CD4-positive, alpha-beta memory T cell (primary cell): ENCODE measurements around the gene MILR1. TPM values are rescaled to one million over a fixed set of nuclear protein-coding genes. Genes with fewer than 3 reads are reported as not detected.
A peak's percentile ranks its signal among the peaks of the same experiment; 100 is the strongest.

Experiments
- CTCF ChIA-PET: fragments of 350-600 bp; sonication (Branson Sonifier 250); formaldehyde crosslinking; loops from one replicate; lab custom pipeline; 2021; ENCODE audit warnings: inconsistent platforms; ENCODE audit not compliant: partially characterized antibody; lab: Charles Lee
- POLR2A ChIA-PET: fragments of 350-600 bp; sonication (Branson Sonifier 250); formaldehyde crosslinking; loops from one replicate; lab custom pipeline; 2021; ENCODE audit not compliant: partially characterized antibody; lab: Charles Lee
- DNase-seq, 5 donors: peaks; one replicate each; pipeline versions ENCODE4 v3.0.0 to v3.0.0-alpha.2; 2020 to 2022; ENCODE audit warnings: mixed read lengths in 1 of 5
- H3K27ac ChIP-seq: one replicate; pipeline ENCODE4 v1.7.0; 2013; ENCODE audit warnings: low read depth, low read length
- H3K27me3 ChIP-seq: 2 replicates; pipeline ENCODE4 v1.7.0; 2013; ENCODE audit warnings: mild to moderate bottlenecking, low read length, moderate library complexity; ENCODE audit not compliant: insufficient read depth
- H3K36me3 ChIP-seq: 2 replicates; pipeline ENCODE4 v1.7.0; 2013; ENCODE audit warnings: mild to moderate bottlenecking, low read length, moderate library complexity; ENCODE audit not compliant: insufficient read depth
- H3K4me1 ChIP-seq: 2 replicates; pipeline ENCODE4 v1.7.0; 2013; ENCODE audit warnings: mild to moderate bottlenecking, low read length, moderate library complexity; ENCODE audit not compliant: insufficient read depth
- H3K4me3 ChIP-seq, 2 donors: one replicate each; pipeline ENCODE4 v1.7.0; 2013; ENCODE audit warnings: low read length in 2 of 2, mild to moderate bottlenecking in 1 of 2
- H3K9me3 ChIP-seq, 2 donors: one replicate each; pipeline ENCODE4 v1.7.0; 2013; ENCODE audit warnings: low read length in 2 of 2, control low read depth in 1 of 2; ENCODE audit not compliant: control insufficient read depth in 1 of 2
- H3K27ac Mint-ChIP-seq, 7 donors: one replicate each; pipeline ENCODE4 v1.8.0; 2020 to 2021; ENCODE audit warnings: mixed read lengths in 7 of 7, mild to moderate bottlenecking in 6 of 7, inconsistent platforms in 3 of 7, moderate library complexity in 3 of 7
- H3K27me3 Mint-ChIP-seq, 2 donors: one replicate each; pipeline ENCODE4 v1.8.0; 2020 to 2021; ENCODE audit warnings: mixed read lengths in 2 of 2
- H3K36me3 Mint-ChIP-seq, 2 donors: one replicate each; pipeline ENCODE4 v1.8.0; 2020 to 2021; ENCODE audit warnings: mixed read lengths in 2 of 2, inconsistent platforms in 1 of 2, mild to moderate bottlenecking in 1 of 2
- H3K4me1 Mint-ChIP-seq, 4 donors: one replicate each; pipeline ENCODE4 v1.8.0; 2020 to 2021; ENCODE audit warnings: mixed read lengths in 4 of 4, mild to moderate bottlenecking in 1 of 4
- H3K4me3 Mint-ChIP-seq, 8 donors: one replicate each; pipeline ENCODE4 v1.8.0; 2020 to 2021; ENCODE audit warnings: mixed read lengths in 8 of 8, mild to moderate bottlenecking in 7 of 8, moderate library complexity in 6 of 8, inconsistent platforms in 3 of 8
- H3K9me3 Mint-ChIP-seq, 8 donors: one replicate each; pipeline ENCODE4 v1.8.0; 2020 to 2021; ENCODE audit warnings: mixed read lengths in 8 of 8, mild to moderate bottlenecking in 5 of 8, inconsistent platforms in 3 of 8, moderate library complexity in 1 of 8
- intact Hi-C: fragments of 100-400 bp; cut with micrococcal nuclease; formaldehyde crosslinking; loops from one replicate; pipeline ENCODE4 v1.15.1; 2023
- polyA plus RNA-seq, 2 donors: library from polyadenylated mRNA; unstranded; fragments of 300-500 nt; fragmentation: Illumina TruSeq; gene quantifications; one replicate each; pipeline ENCODE4 v1.2.3, GENCODE V29; 2021
- total RNA-seq, 2 experiments: library from RNA; stranded (reverse); gene quantifications; one replicate each; pipeline ENCODE4 v1.2.3, GENCODE V29; 2021

Gene MILR1
- total and polyA plus RNA-seq, 4 experiments from 2014 or later = 0.55 to 0.90 TPM; not detected in 2

- Histone ChIP-seq H3K4me1 (peaks cover 75% of the 10 kb centered on the region), H3K9me3 (no peaks in the 10 kb centered on the region), H3K4me3 (peak overlapping the region; percentile 90 to 93), H3K36me3 (peaks cover 38% of the 10 kb centered on the region), H3K27ac (peak overlapping the region; percentile 79), H3K27me3 (no peaks in the 10 kb centered on the region)
- H3K27me3 Mint-ChIP-seq = no peaks in the 10 kb centered on the region
- intact Hi-C loops = loop anchor here (5.0 to 10.0 kb wide), 2 partner anchors 152 to 479 kb away; no protein-coding TSS in a partner anchor
- ChIA-PET CTCF (interaction anchor here (1.0 to 3.2 kb wide), 8 partner anchors 8 to 190 kb away, joined by 3 to 23 read pairs (median 4); partner anchors contain the start of genes CEP95 and DDX5), POLR2A (interaction anchor here (0.8 to 5.2 kb wide), 18 partner anchors 10 to 350 kb away, joined by 3 to 330 read pairs (median 7); partner anchors contain the start of genes CEP95, DDX5 and SMURF2)
- H3K27ac Mint-ChIP-seq = peak overlapping the region; percentile 98 to 100 (median 99)
- peak in 3 of 5 donors; percentile 8 to 43 (median 22) for DNase-seq
- H3K4me1 Mint-ChIP-seq = peaks cover 45 to 88% (median 61%) of the 10 kb centered on the region in 4 donors
- peaks cover 33 to 63% of the 10 kb centered on the region in 2 donors for H3K36me3 Mint-ChIP-seq
- H3K4me3 Mint-ChIP-seq = peak overlapping the region; percentile 100
- H3K9me3 Mint-ChIP-seq = peaks cover 0 to 26% (median 0%) of the 10 kb centered on the region in 8 donors
Measured at GRCh38 chr17:64496348-64496785, 47.5 kb downstream of the MILR1 start.

GRCh38 chr17:64496786-64497564 lies 48.1 kb downstream of the MILR1 start, which contains the start of gene POLG2:
Gene POLG2 (minus strand): TSS chr17:64497054. CDS start chr17:64496968, 86 bp downstream.
- Mint-ChIP-seq H3K27me3 (no peaks in the 10 kb centered on the region), H3K4me1 (peaks cover 50 to 91% (median 67%) of the 10 kb centered on the region in 4 donors), H3K27ac (peak within 1 kb of the TSS; percentile 98 to 100 (median 99)), H3K36me3 (peaks cover 36 to 65% of the 10 kb centered on the region in 2 donors), H3K4me3 (peak within 1 kb of the TSS; percentile 100), H3K9me3 (peaks cover 0 to 31% (median 0%) of the 10 kb centered on the region in 8 donors)
- peaks cover 80% of the 10 kb centered on the region for H3K4me1 ChIP-seq
- intact Hi-C loops = loop anchor here (1.0 to 10.0 kb wide), 4 partner anchors 9 to 480 kb away; partner anchors contain the start of genes CEP95, DDX5 and TEX2
- peaks cover 43% of the 10 kb centered on the region for H3K36me3 ChIP-seq
- no peaks in the 10 kb centered on the region for H3K9me3 ChIP-seq
- H3K27me3 ChIP-seq = no peaks in the 10 kb centered on the region
- CTCF ChIA-PET = interaction anchor here (1.0 to 3.2 kb wide), 9 partner anchors 8 to 190 kb away, joined by 3 to 23 read pairs (median 5); partner anchors contain the start of genes CEP95 and DDX5
- DNase-seq = peak; percentile 95 to 96 (median 95)
- peak within 1 kb of the TSS; percentile 79 for H3K27ac ChIP-seq
- POLR2A ChIA-PET = interaction anchor here (0.5 to 5.2 kb wide), 21 partner anchors 9 to 648 kb away, joined by 3 to 330 read pairs (median 5); partner anchors contain the start of genes CEP95, DDX5 and SMURF2
- H3K4me3 ChIP-seq = peak within 1 kb of the TSS; percentile 90 to 93

GRCh38 chr17:64497565-64498035 lies 48.7 kb downstream of the MILR1 start:
- H3K4me3 ChIP-seq = peak overlapping the region; percentile 90 to 93
- intact Hi-C loops = loop anchor here (1.0 to 10.0 kb wide), 4 partner anchors 9 to 480 kb away; partner anchors contain the start of genes CEP95, DDX5 and TEX2

GRCh38 chr17:64498308-64499203 lies 49.6 kb downstream of the MILR1 start:
- peaks cover 56% of the 10 kb centered on the region for H3K36me3 ChIP-seq
- H3K27me3 Mint-ChIP-seq = no peaks in the 10 kb centered on the region
- H3K4me3 Mint-ChIP-seq = peak overlapping the region in 5 of 8 donors; percentile 4 to 100 (median 43)
- DNase-seq = peak in 4 of 5 donors; percentile 26 to 34 (median 30)
- no peak overlapping the region for H3K4me3 ChIP-seq
- intact Hi-C loops = loop anchor here (5.0 to 10.0 kb wide), 2 partner anchors 154 to 481 kb away; no protein-coding TSS in a partner anchor
- peak overlapping the region; percentile 79 for H3K27ac ChIP-seq
- ChIA-PET POLR2A (interaction anchor here (0.6 to 5.2 kb wide), 8 partner anchors 8 to 746 kb away, joined by 3 to 330 read pairs (median 9); partner anchors contain the start of genes CEP95, DDX5 and SMURF2), CTCF (interaction anchor here (1.0 to 1.9 kb wide), 4 partner anchors 8 to 151 kb away, joined by 3 to 6 read pairs (median 4); partner anchors contain the start of gene CEP95)
- H3K4me1 Mint-ChIP-seq = peaks cover 57 to 97% (median 76%) of the 10 kb centered on the region in 4 donors
- peaks cover 88% of the 10 kb centered on the region for H3K4me1 ChIP-seq
- H3K36me3 Mint-ChIP-seq = peaks cover 51 to 78% of the 10 kb centered on the region in 2 donors
- peaks cover 0 to 36% (median 0%) of the 10 kb centered on the region in 8 donors for H3K9me3 Mint-ChIP-seq
- peak overlapping the region; percentile 98 to 100 (median 99) for H3K27ac Mint-ChIP-seq
- H3K9me3 ChIP-seq = no peaks in the 10 kb centered on the region
- H3K27me3 ChIP-seq = no peaks in the 10 kb centered on the region

More at GRCh38 chr17:64497565-64498035, 48.7 kb downstream of the MILR1 start:
- Histone ChIP-seq H3K9me3 (no peaks in the 10 kb centered on the region), H3K27me3 (no peaks in the 10 kb centered on the region), H3K4me1 (peaks cover 85% of the 10 kb centered on the region), H3K27ac (peak overlapping the region; percentile 79), H3K36me3 (peaks cover 47% of the 10 kb centered on the region)
- H3K27me3 Mint-ChIP-seq = no peaks in the 10 kb centered on the region
- peak overlapping the region; percentile 100 for H3K4me3 Mint-ChIP-seq
- ChIA-PET POLR2A (interaction anchor here (0.5 to 5.2 kb wide), 14 partner anchors 9 to 649 kb away, joined by 3 to 330 read pairs (median 8); partner anchors contain the start of genes CEP95, DDX5 and SMURF2), CTCF (interaction anchor here (1.0 to 3.2 kb wide), 7 partner anchors 8 to 191 kb away, joined by 3 to 23 read pairs (median 5); partner anchors contain the start of genes CEP95 and DDX5)
- no peak for DNase-seq
- H3K4me1 Mint-ChIP-seq = peaks cover 54 to 94% (median 71%) of the 10 kb centered on the region in 4 donors
- peak overlapping the region; percentile 98 to 100 (median 99) for H3K27ac Mint-ChIP-seq
- H3K36me3 Mint-ChIP-seq = peaks cover 43 to 68% of the 10 kb centered on the region in 2 donors
- peaks cover 0 to 31% (median 0%) of the 10 kb centered on the region in 8 donors for H3K9me3 Mint-ChIP-seq

- Mint-ChIP-seq H3K27ac (peak overlapping the region in 6 of 7 donors; percentile 57 to 99 (median 84)), H3K36me3 (peaks cover 58 to 88% of the 10 kb centered on the region in 2 donors), H3K27me3 (no peaks in the 10 kb centered on the region), H3K4me1 (peaks cover 59 to 96% (median 76%) of the 10 kb centered on the region in 4 donors), H3K9me3 (peaks cover 0 to 40% (median 0%) of the 10 kb centered on the region in 8 donors), H3K4me3 (peak overlapping the region in 5 of 8 donors; percentile 4 to 67 (median 32))
- Histone ChIP-seq H3K36me3 (peaks cover 70% of the 10 kb centered on the region), H3K4me1 (peaks cover 86% of the 10 kb centered on the region), H3K27me3 (no peaks in the 10 kb centered on the region), H3K9me3 (no peaks in the 10 kb centered on the region), H3K27ac (no peak overlapping the region), H3K4me3 (no peak overlapping the region)
- peak in 4 of 5 donors; percentile 25 to 30 (median 27) for DNase-seq
- ChIA-PET CTCF (interaction anchor here (1.6 kb wide), 1 partner anchor 81 kb away, joined by 6 read pairs; no protein-coding TSS in a partner anchor), POLR2A (interaction anchor here (0.9 to 1.0 kb wide), 2 partner anchors 14 to 80 kb away, joined by 3 read pairs; no protein-coding TSS in a partner anchor)
- intact Hi-C loops = loop anchor here (5.0 to 10.0 kb wide), 4 partner anchors 155 to 795 kb away; partner anchors contain the start of genes LIMD2 and SMARCD2
Measured at GRCh38 chr17:64499805-64500486, 51.0 kb downstream of the MILR1 start.
